Osteocyte (in vitro differentiated cells): ENCODE data around the gene CKAP2. TPM values are rescaled to one million over a fixed set of nuclear protein-coding genes. Genes with fewer than 3 reads are reported as not detected.
"Not testable (repeated sequence)": the region's sequence is repeated elsewhere in the genome, so short reads cannot be mapped to it uniquely, and the experiment has no call there.

Experiments used
- DNase-seq: peaks from one replicate; pipeline ENCODE4 v3.0.0; 2021; ENCODE audit warnings: mixed read lengths; ENCODE audit not compliant: unreplicated experiment; ENCODE audit errors: extremely low spot score
- H3K27ac Mint-ChIP-seq: one replicate; pipeline ENCODE4 v1.8.0; 2021; ENCODE audit warnings: mild to moderate bottlenecking, mixed read lengths; ENCODE audit not compliant: unreplicated experiment
- H3K27me3 Mint-ChIP-seq: one replicate; pipeline ENCODE4 v1.8.0; 2021; ENCODE audit warnings: mixed read lengths; ENCODE audit not compliant: unreplicated experiment
- H3K36me3 Mint-ChIP-seq: one replicate; pipeline ENCODE4 v1.8.0; 2021; ENCODE audit warnings: mixed read lengths; ENCODE audit not compliant: unreplicated experiment
- H3K4me1 Mint-ChIP-seq: one replicate; pipeline ENCODE4 v1.8.0; 2021; ENCODE audit warnings: mixed read lengths; ENCODE audit not compliant: unreplicated experiment
- H3K4me3 Mint-ChIP-seq: one replicate; pipeline ENCODE4 v1.8.0; 2021; ENCODE audit warnings: mild to moderate bottlenecking, moderate library complexity, mixed read lengths; ENCODE audit not compliant: unreplicated experiment
- H3K9me3 Mint-ChIP-seq: one replicate; pipeline ENCODE4 v1.8.0; 2021; ENCODE audit warnings: mixed read lengths; ENCODE audit not compliant: unreplicated experiment
- CTCF ChIP-seq: fragments of 200-600 bp; sonication (generic); IDR thresholded peaks from 2 replicates; pipeline ENCODE4 v1.5.0; 2021; ENCODE audit warnings: antibody characterized with exemption, mild to moderate bottlenecking, moderate library complexity
- total RNA-seq: library from RNA; stranded (reverse); gene quantifications from 2 replicates; pipeline ENCODE4 v1.2.1, GENCODE V29; 2021

The CKAP2 gene
- total RNA-seq, 1 donor from 2014 or later = 25.8 TPM

DNA sequence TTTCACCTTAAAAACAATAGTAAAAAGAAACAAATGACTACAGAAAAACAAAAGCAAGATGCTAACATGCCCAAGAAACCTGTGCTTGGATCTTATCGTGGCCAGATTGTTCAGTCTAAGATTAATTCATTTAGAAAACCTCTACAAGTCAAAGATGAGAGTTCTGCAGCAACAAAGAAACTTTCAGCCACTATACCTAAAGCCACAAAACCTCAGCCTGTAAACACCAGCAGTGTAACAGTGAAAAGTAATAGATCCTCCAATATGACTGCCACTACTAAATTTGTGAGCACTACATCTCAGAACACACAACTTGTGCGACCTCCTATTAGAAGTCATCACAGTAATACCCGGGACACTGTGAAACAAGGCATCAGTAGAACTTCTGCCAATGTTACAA lies 6.0 kb downstream of the CKAP2 start:
- no peaks in the 10 kb centered on the region for H3K27me3 Mint-ChIP-seq
- H3K27ac Mint-ChIP-seq = no peak overlapping the region

GRCh38 chr13:52463526-52463925 lies 8.2 kb downstream of the CKAP2 start:
- TF ChIP-seq CTCF = no peak
- no peaks in the 10 kb centered on the region for H3K9me3 Mint-ChIP-seq
- no peak overlapping the region for H3K4me3 Mint-ChIP-seq
- H3K27ac Mint-ChIP-seq = no peak overlapping the region
- no peak for DNase-seq
- peaks cover 13% of the 10 kb centered on the region for H3K4me1 Mint-ChIP-seq
- peaks cover 29% of the 10 kb centered on the region for H3K36me3 Mint-ChIP-seq
- no peaks in the 10 kb centered on the region for H3K27me3 Mint-ChIP-seq

More for the DNA sequence above, 6.0 kb downstream of the CKAP2 start:
- Mint-ChIP-seq H3K36me3 (peaks cover 17% of the 10 kb centered on the region), H3K9me3 (no peaks in the 10 kb centered on the region), H3K4me3 (no peak overlapping the region), H3K4me1 (peaks cover 29% of the 10 kb centered on the region)
- DNase-seq = no peak
- no peak for TF ChIP-seq CTCF

DNA sequence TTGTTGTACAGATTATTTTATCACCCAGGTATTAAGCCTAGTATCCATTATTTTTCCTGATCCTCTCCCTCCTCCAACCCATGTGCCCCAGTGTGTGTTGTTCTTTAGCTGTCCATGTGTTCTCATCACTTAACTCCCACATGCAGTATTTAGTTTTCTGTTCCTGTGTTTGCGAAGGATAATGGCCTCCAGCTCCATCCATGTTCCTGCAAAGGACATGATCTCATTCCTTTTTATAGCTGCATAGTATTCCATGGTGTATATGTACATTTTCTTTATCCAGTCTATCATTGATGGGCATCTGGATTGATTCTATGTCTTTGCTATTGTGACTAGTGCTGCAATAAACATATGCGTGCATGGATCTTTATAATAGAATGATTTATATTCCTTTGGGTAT lies 13.2 kb downstream of the CKAP2 start:
- H3K9me3 Mint-ChIP-seq, H3K27ac Mint-ChIP-seq, H3K27me3 Mint-ChIP-seq, DNase-seq, H3K4me3 Mint-ChIP-seq, H3K4me1 Mint-ChIP-seq: not testable (repeated sequence)
- H3K36me3 Mint-ChIP-seq = peaks cover 31% of the 10 kb centered on the region

GRCh38 chr13:52480677-52481428 lies 25.6 kb downstream of the CKAP2 start:
- not testable (repeated sequence) for DNase-seq, H3K36me3 Mint-ChIP-seq, H3K27ac Mint-ChIP-seq, H3K4me1 Mint-ChIP-seq, H3K9me3 Mint-ChIP-seq, H3K27me3 Mint-ChIP-seq, H3K4me3 Mint-ChIP-seq

DNA sequence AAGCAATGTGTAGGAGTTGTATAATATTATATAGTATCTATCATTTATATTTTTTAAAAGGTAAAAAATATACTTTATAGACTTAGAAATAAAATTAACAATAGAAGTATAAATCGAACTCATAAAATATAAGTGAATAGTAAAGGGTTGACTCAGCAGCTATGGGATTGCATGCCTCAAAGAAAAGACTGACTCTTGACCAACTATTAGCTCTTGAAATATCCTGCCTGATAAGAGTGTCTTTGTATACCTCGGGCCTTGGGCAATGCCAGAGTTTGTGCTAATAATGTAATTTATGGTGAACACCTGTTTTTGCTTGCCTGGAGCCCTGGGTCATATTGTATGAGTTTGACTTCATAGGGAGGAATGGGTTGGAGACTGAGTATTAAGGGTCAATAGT lies 31.8 kb downstream of the CKAP2 start:
- not testable (repeated sequence) for H3K9me3 Mint-ChIP-seq, H3K27me3 Mint-ChIP-seq, H3K4me3 Mint-ChIP-seq, H3K4me1 Mint-ChIP-seq, H3K36me3 Mint-ChIP-seq, DNase-seq, H3K27ac Mint-ChIP-seq

GRCh38 chr13:52488763-52489162 lies 33.5 kb downstream of the CKAP2 start:
- not testable (repeated sequence) for H3K27ac Mint-ChIP-seq, H3K4me3 Mint-ChIP-seq, H3K27me3 Mint-ChIP-seq, H3K36me3 Mint-ChIP-seq, H3K9me3 Mint-ChIP-seq, H3K4me1 Mint-ChIP-seq, DNase-seq

- not testable (repeated sequence) for DNase-seq, H3K36me3 Mint-ChIP-seq, H3K27me3 Mint-ChIP-seq, H3K4me3 Mint-ChIP-seq, H3K27ac Mint-ChIP-seq, H3K9me3 Mint-ChIP-seq, H3K4me1 Mint-ChIP-seq
These were observed 35.7 kb downstream of the CKAP2 start for GRCh38 chr13:52491015-52491414.

DNA sequence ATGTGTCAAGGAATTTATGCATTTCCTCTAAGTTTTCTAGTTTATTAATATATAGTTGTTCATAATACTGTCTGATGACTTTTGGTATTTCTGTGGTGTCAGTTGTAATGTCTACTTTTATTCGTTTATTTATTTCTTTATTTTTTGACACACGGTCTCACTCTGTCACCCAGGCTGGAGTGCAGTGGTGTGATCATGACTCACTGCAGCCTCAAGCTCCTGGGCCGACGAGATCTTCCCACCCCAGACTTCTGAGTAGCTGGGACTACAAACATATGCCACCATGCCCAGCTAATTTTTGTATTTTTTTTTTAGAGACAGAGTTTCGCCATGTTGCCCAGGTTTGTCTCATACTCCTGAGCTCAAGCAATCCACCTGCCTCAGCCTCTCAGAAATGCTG lies 39.0 kb downstream of the CKAP2 start:
- not testable (repeated sequence) for H3K4me1 Mint-ChIP-seq, H3K27ac Mint-ChIP-seq, DNase-seq, H3K9me3 Mint-ChIP-seq, H3K36me3 Mint-ChIP-seq, H3K4me3 Mint-ChIP-seq
- H3K27me3 Mint-ChIP-seq = peaks cover 12% of the 10 kb centered on the region

- not testable (repeated sequence) for H3K9me3 Mint-ChIP-seq, H3K27ac Mint-ChIP-seq, DNase-seq, H3K36me3 Mint-ChIP-seq, H3K4me1 Mint-ChIP-seq, H3K27me3 Mint-ChIP-seq, H3K4me3 Mint-ChIP-seq
These were observed 42.7 kb downstream of the CKAP2 start for GRCh38 chr13:52497979-52498378.

GRCh38 chr13:52502277-52502676 lies 47.0 kb downstream of the CKAP2 start:
- not testable (repeated sequence) for H3K27ac Mint-ChIP-seq, H3K36me3 Mint-ChIP-seq, DNase-seq, H3K4me1 Mint-ChIP-seq, H3K27me3 Mint-ChIP-seq, H3K4me3 Mint-ChIP-seq
- peaks cover 13% of the 10 kb centered on the region for H3K9me3 Mint-ChIP-seq

DNA sequence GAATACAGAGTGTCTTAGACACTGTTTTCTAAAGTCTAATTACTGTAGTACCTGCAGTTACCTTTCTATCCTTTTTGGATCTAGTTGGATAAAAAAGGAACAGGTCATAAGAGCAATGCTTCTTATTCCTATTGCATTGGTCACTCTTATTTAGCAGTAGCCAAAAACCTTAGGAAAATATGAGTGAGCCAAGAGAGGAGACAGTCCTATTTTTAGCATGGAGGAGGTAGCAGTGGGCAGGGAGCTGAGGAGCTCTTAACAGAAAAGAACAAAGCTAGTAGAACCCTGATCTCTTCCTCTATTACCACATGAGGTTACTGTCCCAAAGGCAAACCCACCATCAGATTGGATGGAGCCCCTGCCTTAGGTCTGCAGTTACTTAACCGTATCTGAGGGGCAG lies 50.6 kb downstream of the CKAP2 start:
- H3K27ac Mint-ChIP-seq, DNase-seq, H3K36me3 Mint-ChIP-seq, H3K4me1 Mint-ChIP-seq, H3K4me3 Mint-ChIP-seq, H3K27me3 Mint-ChIP-seq: not testable (repeated sequence)
- peaks cover 13% of the 10 kb centered on the region for H3K9me3 Mint-ChIP-seq
